Activated CD8-positive, alpha-beta memory T cell treated with anti-CD3 and anti-CD28 coated beads, Interleukin-2, amount 50 U/mL, for 1 hour (primary cell): ENCODE data around the gene SLC25A48.
"Not testable (repeated sequence)": the region's sequence is repeated elsewhere in the genome, so short reads cannot be mapped to it uniquely, and the experiment has no call there.

ENCODE experiments used
- DNase-seq: peaks from one replicate; pipeline ENCODE4 v3.0.0-alpha.2; 2020; ENCODE audit errors: extremely low read depth

The SLC25A48 gene

GRCh38 chr5:135857630-135858311, 23.3 kb downstream of the SLC25A48 start:
- DNase-seq: no peak

- not testable (repeated sequence) for DNase-seq
Observed at GRCh38 chr5:135859186-135859585, 24.7 kb downstream of the SLC25A48 start.

- no peak for DNase-seq
Observed at GRCh38 chr5:135859641-135860040, 25.2 kb downstream of the SLC25A48 start.

- DNase-seq: no peak
Observed at GRCh38 chr5:135861641-135862040, 27.2 kb downstream of the SLC25A48 start.

GRCh38 chr5:135862086-135862485, 27.6 kb downstream of the SLC25A48 start:
- no peak for DNase-seq

GRCh38 chr5:135862744-135863143, 28.3 kb downstream of the SLC25A48 start:
- DNase-seq: no peak

- DNase-seq: no peak
Observed at GRCh38 chr5:135864503-135865435, 30.3 kb downstream of the SLC25A48 start.

GRCh38 chr5:135866016-135866415, 31.6 kb downstream of the SLC25A48 start:
- DNase-seq: no peak

- no peak for DNase-seq
Observed at GRCh38 chr5:135867599-135867998, 33.1 kb downstream of the SLC25A48 start.

- DNase-seq: no peak
Observed at GRCh38 chr5:135868681-135869080, 34.2 kb downstream of the SLC25A48 start.

GRCh38 chr5:135869276-135869675, 34.8 kb downstream of the SLC25A48 start:
- DNase-seq: no peak

- no peak for DNase-seq
Observed at GRCh38 chr5:135869935-135870334, 35.5 kb downstream of the SLC25A48 start.

- DNase-seq: no peak
Observed at GRCh38 chr5:135871268-135871915, 36.9 kb downstream of the SLC25A48 start.

- DNase-seq: no peak
Observed at GRCh38 chr5:135873831-135874230, 39.4 kb downstream of the SLC25A48 start.

GRCh38 chr5:135874461-135874860, 40.0 kb downstream of the SLC25A48 start:
- DNase-seq: no peak

- DNase-seq: no peak
Observed at GRCh38 chr5:135875567-135875966, 41.1 kb downstream of the SLC25A48 start.

GRCh38 chr5:135876146-135876545, 41.7 kb downstream of the SLC25A48 start:
- no peak for DNase-seq

- DNase-seq: no peak
Observed at GRCh38 chr5:135877570-135878155, 43.2 kb downstream of the SLC25A48 start.

- no peak for DNase-seq
Observed at GRCh38 chr5:135878156-135878620, 43.7 kb downstream of the SLC25A48 start.

- DNase-seq: no peak
Observed at GRCh38 chr5:135879591-135879990, 45.1 kb downstream of the SLC25A48 start.

- DNase-seq: no peak
Observed at GRCh38 chr5:135880278-135880677, 45.8 kb downstream of the SLC25A48 start.

- no peak for DNase-seq
Observed at GRCh38 chr5:135880801-135881200, 46.3 kb downstream of the SLC25A48 start.
